WTC11 (cell line): Measurements from ENCODE around the gene KCNK7. TPM values are rescaled to one million over a fixed set of nuclear protein-coding genes. Genes with fewer than 3 reads are reported as not detected.

Experiments used
- ATAC-seq: fragments of 200-7000 bp; cut with Tn5 transposase; 2 replicates; pipeline ENCODE4 v1.10.0; 2021; ENCODE audit warnings: mild to moderate bottlenecking, moderate library complexity
- CTCF ChIA-PET: fragments of 300-600 bp; sonication (Branson Sonifier 250); formaldehyde crosslinking; loops from one replicate; lab custom pipeline; 2021; ENCODE audit warnings: antibody characterized with exemption; lab: Charles Lee
- POLR2A ChIA-PET: fragments of 350-600 bp; sonication (Branson Sonifier 250); formaldehyde crosslinking; loops from one replicate; lab custom pipeline; 2021; ENCODE audit warnings: antibody characterized with exemption; lab: Charles Lee
- DNase-seq: peaks from one replicate; pipeline ENCODE4 v3.0.0; 2021; ENCODE audit warnings: low spot score
- H3K27ac Mint-ChIP-seq: 2 replicates; pipeline ENCODE4 v1.8.0; 2021; ENCODE audit warnings: mixed read lengths
- H3K27me3 Mint-ChIP-seq: 2 replicates; pipeline ENCODE4 v1.8.0; 2021; ENCODE audit warnings: low read depth, mild to moderate bottlenecking, moderate library complexity, mixed read lengths
- H3K36me3 Mint-ChIP-seq: 2 replicates; pipeline ENCODE4 v1.8.0; 2021; ENCODE audit warnings: mixed read lengths
- H3K4me1 Mint-ChIP-seq: 2 replicates; pipeline ENCODE4 v1.8.0; 2022; ENCODE audit warnings: mixed read lengths
- H3K4me3 Mint-ChIP-seq: 2 replicates; pipeline ENCODE4 v1.8.0; 2021; ENCODE audit warnings: mild to moderate bottlenecking, moderate library complexity, mixed read lengths
- H3K9me3 Mint-ChIP-seq: 2 replicates; pipeline ENCODE4 v1.8.0; 2021; ENCODE audit warnings: mixed read lengths
- ARID4B ChIP-seq: sonication (generic); formaldehyde crosslinking; IDR thresholded peaks from 2 replicates; pipeline ENCODE4 v1.8.0; 2023; ENCODE audit warnings: missing genetic modification reagents, mild to moderate bottlenecking, borderline replicate concordance
- ATF2 ChIP-seq: sonication (generic); formaldehyde crosslinking; IDR thresholded peaks from 2 replicates; pipeline ENCODE4 v1.8.1; 2022; ENCODE audit warnings: low read depth, missing genetic modification reagents, borderline replicate concordance
- ATF3 ChIP-seq: sonication (generic); formaldehyde crosslinking; conservative IDR thresholded peaks from 2 replicates; pipeline ENCODE4 v1.8.1; 2022; ENCODE audit warnings: mild to moderate bottlenecking, missing genetic modification reagents
- ATF6 ChIP-seq: sonication (generic); formaldehyde crosslinking; IDR thresholded peaks from 2 replicates; pipeline ENCODE4 v1.8.1; 2023; ENCODE audit warnings: mild to moderate bottlenecking, missing genetic modification reagents
- HMGA2 ChIP-seq: fragments of 250-450 bp; sonication (Bioruptor Pico); IDR thresholded peaks from 2 replicates; pipeline ENCODE4 v1.4.0; 2021; ENCODE audit warnings: mild to moderate bottlenecking, moderate library complexity
- MAX ChIP-seq: sonication (generic); formaldehyde crosslinking; IDR thresholded peaks from 2 replicates; pipeline ENCODE4 v1.8.0; 2022; ENCODE audit warnings: mild to moderate bottlenecking, missing genetic modification reagents
- MXD4 ChIP-seq: fragments of 250-450 bp; sonication (Bioruptor Pico); IDR thresholded peaks from 2 replicates; pipeline ENCODE4 v1.8.0; 2021; ENCODE audit warnings: mild to moderate bottlenecking, moderate library complexity, borderline replicate concordance
- NFE2L1 ChIP-seq: sonication (generic); formaldehyde crosslinking; IDR thresholded peaks from 2 replicates; pipeline ENCODE4 v1.8.1; 2023; ENCODE audit warnings: missing genetic modification reagents
- NR1H2 ChIP-seq: sonication (generic); formaldehyde crosslinking; IDR thresholded peaks from 2 replicates; pipeline ENCODE4 v1.9.0; 2021; ENCODE audit warnings: mild to moderate bottlenecking, moderate library complexity, missing genetic modification reagents
- NR3C1 ChIP-seq: sonication (generic); formaldehyde crosslinking; conservative IDR thresholded peaks from 2 replicates; pipeline ENCODE4 v1.8.1; 2023; ENCODE audit warnings: low read depth, mild to moderate bottlenecking, missing genetic modification reagents
- SMAD4 ChIP-seq: sonication (generic); formaldehyde crosslinking; IDR thresholded peaks from 2 replicates; pipeline ENCODE4 v1.8.0; 2022; ENCODE audit warnings: mild to moderate bottlenecking, missing genetic modification reagents
- SOX15 ChIP-seq: fragments of 250-450 bp; sonication (Bioruptor Pico); IDR thresholded peaks from 2 replicates; pipeline ENCODE4 v1.9.0; 2021; ENCODE audit warnings: mild to moderate bottlenecking
- TP53 ChIP-seq: sonication (generic); formaldehyde crosslinking; IDR thresholded peaks from 2 replicates; pipeline ENCODE4 v1.8.1; 2023; ENCODE audit warnings: mild to moderate bottlenecking, missing genetic modification reagents
- USF1 ChIP-seq: sonication (generic); formaldehyde crosslinking; IDR thresholded peaks from 2 replicates; pipeline ENCODE4 v1.8.0; 2022; ENCODE audit warnings: mild to moderate bottlenecking, missing genetic modification reagents
- ZNF138 ChIP-seq: sonication (generic); formaldehyde crosslinking; conservative IDR thresholded peaks from 2 replicates; pipeline ENCODE4 v1.8.1; 2022; ENCODE audit warnings: mild to moderate bottlenecking, moderate library complexity, missing genetic modification reagents
- ZNF232 ChIP-seq: sonication (generic); formaldehyde crosslinking; IDR thresholded peaks from 2 replicates; pipeline ENCODE4 v1.8.0; 2022; ENCODE audit warnings: mild to moderate bottlenecking, missing genetic modification reagents
- ZNF416 ChIP-seq: fragments of 250-450 bp; sonication (Bioruptor Pico); IDR thresholded peaks from 2 replicates; pipeline ENCODE4 v1.9.0; 2021; ENCODE audit warnings: mild to moderate bottlenecking, inconsistent platforms
- ZNF423 ChIP-seq: fragments of 250-450 bp; sonication (Bioruptor Pico); IDR thresholded peaks from 2 replicates; pipeline ENCODE4 v2.1.2; 2022; ENCODE audit warnings: mild to moderate bottlenecking, moderate library complexity
- ZNF512 ChIP-seq: sonication (generic); formaldehyde crosslinking; IDR thresholded peaks from 2 replicates; pipeline ENCODE4 v1.8.1; 2022; ENCODE audit warnings: missing genetic modification reagents, borderline replicate concordance
- ZSCAN18 ChIP-seq: fragments of 250-450 bp; sonication (Bioruptor Pico); IDR thresholded peaks from 2 replicates; pipeline ENCODE4 v2.1.2; 2022; ENCODE audit warnings: mild to moderate bottlenecking, moderate library complexity
- total RNA-seq: library from RNA; stranded (reverse); gene quantifications from 3 replicates; pipeline ENCODE4 v1.2.3, GENCODE V29; 2021

Gene KCNK7
- total RNA-seq, 1 experiment from 2014 or later: 1.4 TPM

- no peak for TF ChIP-seq ZSCAN18
These were observed 23.2 kb upstream of the KCNK7 start (continued) for GRCh38 chr11:65618763-65619162.

- CTCF ChIA-PET: interaction anchor here (0.6 to 2.0 kb wide), 2 partner anchors 8 to 270 kb away, joined by 3 to 6 read pairs; partner anchors contain the start of gene FIBP
- no peak overlapping the region; the same call in 1 of the 2 replicates for H3K4me3 Mint-ChIP-seq
- DNase-seq: no peak
- peaks cover 16% of the 10 kb centered on the region for H3K36me3 Mint-ChIP-seq
- no peak overlapping the region for H3K27ac Mint-ChIP-seq
- no peak for TF ChIP-seq MXD4 (CRISPR knock-in tag)
- TF ChIP-seq HMGA2 (CRISPR knock-in tag): no peak
- TF ChIP-seq ATF2 (CRISPR knock-in tag): no peak
- no peak for TF ChIP-seq ZNF416 (CRISPR knock-in tag)
- no peak for TF ChIP-seq USF1 (CRISPR knock-in tag)
- TF ChIP-seq TP53: no peak
- TF ChIP-seq SMAD4 (CRISPR knock-in tag): no peak
- no peak for TF ChIP-seq NFE2L1
- TF ChIP-seq NR1H2 (CRISPR knock-in tag): no peak
- no peak for TF ChIP-seq ZNF138
- no peak for TF ChIP-seq ZNF232
- no peak for TF ChIP-seq ATF3
- TF ChIP-seq, all 79 proteins: peak for 0
- Mint-ChIP-seq H3K27me3 (no peaks in the 10 kb centered on the region; the same call in 1 of the 2 replicates), H3K4me1 (peaks cover 10% of the 10 kb centered on the region), H3K9me3 (no peaks in the 10 kb centered on the region)
- no peak for ATAC-seq
- POLR2A ChIA-PET: no interaction called here
These were observed 22.6 kb upstream of the KCNK7 start for GRCh38 chr11:65617990-65618751.

GRCh38 chr11:65617136-65617850 is 21.7 kb upstream of the KCNK7 start:
- ChIA-PET POLR2A (no interaction called here), CTCF (interaction anchor here (1.0 to 2.0 kb wide), 2 partner anchors 9 to 24 kb away, joined by 3 to 6 read pairs; no protein-coding TSS in a partner anchor)
- H3K9me3 Mint-ChIP-seq: no peaks in the 10 kb centered on the region
- ATAC-seq (no peak), DNase-seq (no peak)
- no peak overlapping the region for H3K27ac Mint-ChIP-seq
- H3K36me3 Mint-ChIP-seq: peaks cover 13% of the 10 kb centered on the region
- H3K27me3 Mint-ChIP-seq: no peaks in the 10 kb centered on the region; the same call in 1 of the 2 replicates
- peaks cover 16% of the 10 kb centered on the region for H3K4me1 Mint-ChIP-seq
- peak overlapping the region; percentile 94 for H3K4me3 Mint-ChIP-seq
- no peak for TF ChIP-seq ARID4B
- TF ChIP-seq ZNF512 (CRISPR knock-in tag): no peak
- TF ChIP-seq ATF6 (CRISPR knock-in tag): no peak
- TF ChIP-seq SOX15: no peak
- no peak for TF ChIP-seq NR3C1 (CRISPR knock-in tag)
- TF ChIP-seq ZNF423: no peak
- no peak for TF ChIP-seq MAX (CRISPR knock-in tag)
